Myometrial cell (primary cell): ENCODE measurements around the gene LNX2. TPM values are rescaled to one million over a fixed set of nuclear protein-coding genes. Genes with fewer than 3 reads are reported as not detected.

ENCODE experiments used
- total RNA-seq: library from RNA; depleted of rRNA; stranded (reverse); fragments of >200 nt; gene quantifications from 2 replicates; pipeline ENCODE4 v1.2.3, GENCODE V29; 2015

Gene LNX2
- 3.4 and 3.5 TPM in 2 replicates for total RNA-seq

DNA sequence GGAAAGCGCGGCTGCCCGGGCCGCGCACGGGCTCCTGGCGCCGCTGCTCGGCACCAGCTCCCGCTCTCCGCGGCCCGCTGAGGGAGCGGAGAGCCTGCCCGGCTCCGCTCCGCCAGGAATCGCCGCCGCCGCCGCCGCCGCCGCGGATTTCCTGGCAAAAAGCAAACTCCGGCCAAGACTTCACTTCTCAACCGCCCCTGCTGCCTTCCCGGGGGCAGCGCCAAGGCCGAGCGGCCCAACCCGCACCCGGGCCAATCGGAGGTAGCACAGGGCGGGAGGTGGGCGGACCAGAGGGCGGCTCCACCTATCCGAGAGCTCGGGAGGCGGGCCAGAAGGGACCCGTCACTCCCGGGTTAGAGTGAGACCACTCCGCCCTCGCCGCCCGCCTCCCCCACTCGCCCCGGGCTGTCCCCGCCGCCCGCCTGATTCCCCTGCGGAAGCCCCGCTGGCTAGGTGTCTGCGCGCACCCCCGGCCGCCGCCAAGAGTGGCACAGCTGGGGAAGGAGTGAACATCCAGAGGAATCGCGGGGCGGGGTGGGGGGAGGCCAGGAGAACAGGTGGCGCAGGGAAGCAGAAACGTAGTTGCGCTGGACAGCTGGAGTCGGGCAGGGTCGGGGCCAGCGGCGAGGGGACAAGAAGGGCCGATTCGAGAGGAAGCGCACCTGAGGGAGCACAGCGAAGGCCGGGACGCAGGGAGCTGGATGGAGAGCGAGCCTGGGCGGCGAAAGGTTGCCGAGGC lies at the start of gene LNX2:
LNX2 (minus strand) TSS at position 153 of the 739 bp plus-strand sequence. CDS start 38,826 bp downstream, outside the sequence.

DNA sequence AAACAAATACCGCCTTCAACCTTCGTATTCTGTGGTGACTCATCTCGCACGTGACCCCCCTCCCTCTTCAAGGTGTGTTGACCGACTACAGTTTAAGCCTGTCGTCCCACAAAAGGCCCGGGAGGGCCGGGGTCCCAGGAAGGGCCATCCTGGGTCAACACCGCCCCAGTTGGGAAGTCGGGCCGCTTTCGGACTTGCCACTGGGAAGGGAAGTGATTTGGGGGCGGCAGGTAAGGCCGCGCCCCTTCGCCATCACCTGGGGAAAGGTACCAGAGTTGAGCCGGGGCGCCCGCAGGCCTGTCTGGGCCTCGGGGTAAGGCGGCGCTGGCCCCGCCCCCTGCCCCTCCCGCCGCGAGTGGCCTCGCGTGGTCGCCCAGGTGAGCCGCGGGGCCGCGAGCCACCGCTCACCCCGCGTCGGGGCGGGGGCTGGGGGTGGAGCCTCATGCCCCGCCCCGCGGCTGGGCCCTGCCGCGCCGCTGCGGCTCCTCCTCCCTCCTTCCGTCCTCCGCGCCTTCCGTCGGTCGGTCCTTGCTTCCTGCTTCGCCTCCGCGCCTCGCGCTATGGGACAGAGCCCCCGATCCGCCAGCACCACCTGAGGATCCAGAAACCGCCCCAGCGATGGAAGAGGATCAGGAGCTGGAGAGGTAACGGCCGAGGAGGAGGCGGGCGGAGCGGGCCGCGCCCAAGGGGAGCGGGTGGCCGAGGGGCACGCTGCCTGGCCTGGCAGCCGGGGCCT lies 1.2 kb upstream of the LNX2 start, which contains the start of gene POLR1D:
POLR1D (plus strand) TSS at position 527 of the 736 bp plus-strand sequence; CDS start at position 619, 92 bp downstream.

Other genes starting within 250 kb of the LNX2 start
- gene GTF3A, start 195.9 kb downstream of the LNX2 start, total RNA-seq = 184 and 243 TPM in 2 replicates
- 37.8 and 63.6 TPM in 2 replicates for gene MTIF3, start 170.0 kb downstream of the LNX2 start, total RNA-seq
- 65.4 and 93.4 TPM in 2 replicates for gene POLR1D, start 1.4 kb upstream of the LNX2 start, total RNA-seq
- gene GSX1, start 172.0 kb upstream of the LNX2 start, total RNA-seq = not detected in 2 replicates